SU-DHL-6 (cell line): ENCODE measurements around the gene SFT2D3.

Source experiments
- H2AFZ ChIP-seq: fragments of 200-600 bp; sonication (generic); 2 replicates; pipeline ENCODE4 v1.6.1; 2014; ENCODE audit warnings: low read depth, mild to moderate bottlenecking, moderate library complexity, mixed read lengths, antibody characterized with exemption, low read length; ENCODE audit not compliant: severe bottlenecking
- H3F3A ChIP-seq: fragments of 200-600 bp; shearing (Covaris generic); 2 replicates; pipeline ENCODE4 v1.6.0; 2016; ENCODE audit warnings: antibody characterized with exemption, mild to moderate bottlenecking; ENCODE audit not compliant: insufficient read depth
- H3K27ac ChIP-seq: fragments of 200-600 bp; sonication (generic); 2 replicates; pipeline ENCODE4 v1.5.1; 2016; ENCODE audit warnings: low read depth, mild to moderate bottlenecking, low read length, moderate library complexity, mixed read lengths
- H3K27me3 ChIP-seq: fragments of 200-600 bp; sonication (generic), shearing (Covaris generic); 2 replicates; pipeline ENCODE4 v1.6.0; 2014; ENCODE audit warnings: mild to moderate bottlenecking, low read length
- H3K36me3 ChIP-seq: fragments of 200-600 bp; sonication (generic); 2 replicates; pipeline ENCODE4 v1.6.1; 2014; ENCODE audit warnings: mild to moderate bottlenecking, low read length, mixed read lengths
- H3K4me2 ChIP-seq: fragments of 300-600, 200-600 bp; shearing (Covaris generic), sonication (generic); 2 replicates; pipeline ENCODE4 v1.6.0; 2014; ENCODE audit warnings: low read length, low read depth, mild to moderate bottlenecking; ENCODE audit not compliant: poor library complexity, severe bottlenecking
- H3K4me3 ChIP-seq: fragments of 200-600 bp; sonication (generic); 2 replicates; pipeline ENCODE4 v1.5.1; 2014; ENCODE audit warnings: antibody characterized with exemption, low read length, mild to moderate bottlenecking, mixed read lengths; ENCODE audit not compliant: insufficient read depth, poor library complexity, severe bottlenecking
- H3K79me2 ChIP-seq: fragments of 200-600 bp; sonication (generic); 2 replicates; pipeline ENCODE4 v1.6.1; 2014; ENCODE audit warnings: mild to moderate bottlenecking, low read length, moderate library complexity; ENCODE audit not compliant: insufficient read depth
- H3K9ac ChIP-seq: fragments of 200-600 bp; sonication (generic); 2 replicates; pipeline ENCODE4 v1.7.0; 2014; ENCODE audit warnings: mild to moderate bottlenecking, low read length
- H3K9me2 ChIP-seq: fragments of 200-600 bp; sonication (generic); replicated peaks from 2 replicates; pipeline ENCODE4 v1.6.1; 2014; ENCODE audit warnings: low read length; ENCODE audit not compliant: insufficient read depth
- H3K9me3 ChIP-seq: fragments of 200-600 bp; sonication (generic); 2 replicates; pipeline ENCODE4 v1.6.1; 2014; ENCODE audit warnings: low read length, mixed read lengths; ENCODE audit not compliant: insufficient read depth
- H4K20me1 ChIP-seq: fragments of 200-600 bp; sonication (generic); 2 replicates; pipeline ENCODE4 v1.6.1; 2014; ENCODE audit warnings: low read depth, mild to moderate bottlenecking, antibody characterized with exemption, low read length, moderate library complexity, mixed read lengths
- EZH2phosphoT487 ChIP-seq: fragments of 200-600 bp; sonication (generic), shearing (Covaris generic); conservative IDR thresholded peaks from 2 replicates; pipeline ENCODE4 v1.6.1; 2018; ENCODE audit warnings: mild to moderate bottlenecking, antibody characterized with exemption, low read length, moderate library complexity, mixed read lengths
- TF ChIP-seq, protein P1 (sequence below): fragments of 200-600 bp; sonication (generic); IDR thresholded peaks from one replicate; pipeline ENCODE4 v1.5.1; 2017; ENCODE audit warnings: antibody characterized with exemption, mild to moderate bottlenecking, low read length, moderate library complexity; ENCODE audit not compliant: insufficient read depth, poor library complexity, severe bottlenecking

SFT2D3 gene

GRCh38 chr2:127704641-127705390, 3.5 kb downstream of the SFT2D3 start:
- peaks cover 8% of the 10 kb centered on the region; the same call in 1 of the 2 replicates for H4K20me1 ChIP-seq
- no peak overlapping the region for H3K4me3 ChIP-seq
- no peaks in the 10 kb centered on the region for H3K9me3 ChIP-seq
- H2AFZ ChIP-seq = no peak overlapping the region
- H3K9me2 ChIP-seq = no peaks in the 10 kb centered on the region
- H3K9ac ChIP-seq = no peak overlapping the region
- no peaks in the 10 kb centered on the region for H3K27me3 ChIP-seq
- H3K4me2 ChIP-seq = no peak overlapping the region
- peaks cover 48% of the 10 kb centered on the region for H3F3A ChIP-seq
- TF ChIP-seq, protein P1, sequence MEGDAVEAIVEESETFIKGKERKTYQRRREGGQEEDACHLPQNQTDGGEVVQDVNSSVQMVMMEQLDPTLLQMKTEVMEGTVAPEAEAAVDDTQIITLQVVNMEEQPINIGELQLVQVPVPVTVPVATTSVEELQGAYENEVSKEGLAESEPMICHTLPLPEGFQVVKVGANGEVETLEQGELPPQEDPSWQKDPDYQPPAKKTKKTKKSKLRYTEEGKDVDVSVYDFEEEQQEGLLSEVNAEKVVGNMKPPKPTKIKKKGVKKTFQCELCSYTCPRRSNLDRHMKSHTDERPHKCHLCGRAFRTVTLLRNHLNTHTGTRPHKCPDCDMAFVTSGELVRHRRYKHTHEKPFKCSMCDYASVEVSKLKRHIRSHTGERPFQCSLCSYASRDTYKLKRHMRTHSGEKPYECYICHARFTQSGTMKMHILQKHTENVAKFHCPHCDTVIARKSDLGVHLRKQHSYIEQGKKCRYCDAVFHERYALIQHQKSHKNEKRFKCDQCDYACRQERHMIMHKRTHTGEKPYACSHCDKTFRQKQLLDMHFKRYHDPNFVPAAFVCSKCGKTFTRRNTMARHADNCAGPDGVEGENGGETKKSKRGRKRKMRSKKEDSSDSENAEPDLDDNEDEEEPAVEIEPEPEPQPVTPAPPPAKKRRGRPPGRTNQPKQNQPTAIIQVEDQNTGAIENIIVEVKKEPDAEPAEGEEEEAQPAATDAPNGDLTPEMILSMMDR = no peak
- no peak for TF ChIP-seq EZH2phosphoT487
- H3K36me3 ChIP-seq = no peaks in the 10 kb centered on the region; the same call in 1 of the 2 replicates
- H3K79me2 ChIP-seq = peaks cover 21% of the 10 kb centered on the region
- H3K27ac ChIP-seq = no peak overlapping the region

- no peak overlapping the region for H3K4me3 ChIP-seq
- no peak overlapping the region for H2AFZ ChIP-seq
- H3K27ac ChIP-seq = no peak overlapping the region
- no peak overlapping the region for H3K9ac ChIP-seq
- no peaks in the 10 kb centered on the region for H3K27me3 ChIP-seq
- H3K9me2 ChIP-seq = no peaks in the 10 kb centered on the region
- no peaks in the 10 kb centered on the region; the same call in none of the 2 replicates for H3K36me3 ChIP-seq
- H4K20me1 ChIP-seq = peaks cover 8% of the 10 kb centered on the region; the same call in 1 of the 2 replicates
- no peaks in the 10 kb centered on the region for H3K9me3 ChIP-seq
- TF ChIP-seq, protein P1 = no peak
- TF ChIP-seq EZH2phosphoT487 = no peak
- H3F3A ChIP-seq = peaks cover 42% of the 10 kb centered on the region
- H3K79me2 ChIP-seq = peaks cover 21% of the 10 kb centered on the region
- H3K4me2 ChIP-seq = no peak overlapping the region
Observed at GRCh38 chr2:127705391-127706065, 4.2 kb downstream of the SFT2D3 start.

- TF ChIP-seq EZH2phosphoT487 = no peak
- TF ChIP-seq, protein P1 = no peak
- Histone ChIP-seq H3K9me3 (no peaks in the 10 kb centered on the region), H3K9me2 (no peaks in the 10 kb centered on the region), H4K20me1 (peaks cover 8% of the 10 kb centered on the region; the same call in 1 of the 2 replicates), H2AFZ (no peak overlapping the region), H3K9ac (no peak overlapping the region), H3K27me3 (no peaks in the 10 kb centered on the region), H3K79me2 (peaks cover 21% of the 10 kb centered on the region), H3F3A (peaks cover 37% of the 10 kb centered on the region), H3K36me3 (no peaks in the 10 kb centered on the region; the same call in none of the 2 replicates), H3K4me2 (no peak overlapping the region), H3K27ac (no peak overlapping the region), H3K4me3 (no peak overlapping the region)
Observed at GRCh38 chr2:127706215-127706990, 5.1 kb downstream of the SFT2D3 start.
